Measurements from ENCODE around the gene SYMPK. TPM values are rescaled to one million over a fixed set of nuclear protein-coding genes. Genes with fewer than 3 reads are reported as not detected.
"Not testable (repeated sequence)": the region's sequence is repeated elsewhere in the genome, so short reads cannot be mapped to it uniquely, and the experiment has no call there.

SYMPK gene
- total and polyA plus RNA-seq, 4 donors = 22.4 to 98.6 (median 50.9) TPM

DNA sequence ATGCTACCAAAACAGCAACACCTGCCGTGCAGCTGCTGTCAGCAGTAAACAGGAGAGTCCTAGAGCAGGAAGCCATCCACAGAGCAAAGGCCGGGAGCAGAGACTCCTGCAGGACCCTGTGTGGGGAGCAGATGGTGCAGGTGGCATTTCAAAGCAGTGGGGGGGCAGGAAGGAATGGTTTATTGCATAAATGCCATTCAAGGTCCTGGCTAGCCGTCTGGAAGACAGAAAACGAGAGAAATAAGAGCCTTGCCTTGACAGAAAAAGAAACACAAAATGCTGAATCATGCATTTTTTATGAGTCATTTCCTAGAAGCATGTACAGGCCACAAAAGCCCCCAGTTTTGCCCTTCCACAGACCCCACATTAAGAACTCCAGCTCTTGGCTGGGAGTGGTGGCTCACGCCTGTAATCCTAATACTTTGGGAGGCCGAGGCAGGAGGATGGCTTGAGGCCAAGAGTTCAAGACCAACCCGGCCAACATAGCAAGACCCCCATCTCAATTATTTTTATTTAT is 53.2 kb downstream of the SYMPK start:
- intact Hi-C loops (cut with DNase I) = loop anchor here in 1 of 2 donors (5.0 kb wide), 1 partner anchor 43 kb away; no protein-coding TSS in a partner anchor
- no peak for ATAC-seq (ENCODE audit: low FRiP score)

DNA sequence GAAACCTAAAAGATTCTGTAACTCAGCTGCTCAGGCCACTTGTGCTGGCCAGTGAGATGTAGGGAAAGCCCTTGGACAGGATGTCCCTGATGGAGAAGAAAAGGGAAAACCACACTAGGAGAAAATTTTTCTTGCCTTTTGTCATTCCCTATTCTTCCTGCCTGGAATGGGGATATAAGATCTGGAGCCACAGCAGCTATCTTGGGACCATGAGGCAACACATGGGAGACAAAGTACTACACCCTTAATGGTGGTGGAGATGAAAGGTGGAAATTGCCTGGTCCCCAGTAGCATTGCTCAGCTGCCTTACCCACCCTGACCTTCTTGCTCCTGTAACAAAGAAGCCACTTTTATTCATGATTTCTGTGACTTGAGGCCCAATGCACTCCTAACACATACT is 57.2 kb downstream of the SYMPK start:
- DNase-seq (no peak), ATAC-seq (ENCODE audit: low FRiP score) (no peak)
- no peaks in the 10 kb centered on the region for H3K36me3 ChIP-seq (ENCODE audit: control insufficient read depth in 1 of 2, insufficient read depth in 2 of 2, low read length in 1 of 2)
- no peak overlapping the region for H3K4me3 ChIP-seq (ENCODE audit: low read length in 2 of 2)
- H3K4me1 ChIP-seq (ENCODE audit: control insufficient read depth in 1 of 2, insufficient read depth in 2 of 2, low read length in 2 of 2) = no peaks in the 10 kb centered on the region
- intact Hi-C loops (cut with DNase I) = no loop called here
- no peak overlapping the region for H3K27ac ChIP-seq (ENCODE audit: low read depth in 1 of 2, low read length in 2 of 2)
- no peaks in the 10 kb centered on the region for H3K9me3 ChIP-seq (ENCODE audit: control insufficient read depth, low read length)
- no peaks in the 10 kb centered on the region for H3K27me3 ChIP-seq (ENCODE audit: control insufficient read depth in 1 of 2, insufficient read depth in 2 of 2, low read length in 1 of 2)

More for the DNA sequence above, 53.2 kb downstream of the SYMPK start:
- 40 to 41% methylated on average over 7 of the region's 7 CpGs for WGBS, 2 donors
- Histone ChIP-seq H3K9me3 (ENCODE audit: control insufficient read depth, low read length) (no peaks in the 10 kb centered on the region), H3K4me1 (ENCODE audit: control insufficient read depth in 1 of 2, insufficient read depth in 2 of 2, low read length in 2 of 2) (no peaks in the 10 kb centered on the region), H3K27me3 (ENCODE audit: control insufficient read depth in 1 of 2, insufficient read depth in 2 of 2, low read length in 1 of 2) (no peaks in the 10 kb centered on the region), H3K36me3 (ENCODE audit: control insufficient read depth in 1 of 2, insufficient read depth in 2 of 2, low read length in 1 of 2) (no peaks in the 10 kb centered on the region), H3K4me3 (ENCODE audit: low read length in 2 of 2) (no peak overlapping the region), H3K27ac (ENCODE audit: low read depth in 1 of 2, low read length in 2 of 2) (no peak overlapping the region)
- no peak for DNase-seq

- H3K36me3 ChIP-seq (ENCODE audit: control insufficient read depth in 1 of 2, insufficient read depth in 2 of 2, low read length in 1 of 2) = no peaks in the 10 kb centered on the region
- DNase-seq (no peak), ATAC-seq (ENCODE audit: low FRiP score) (no peak)
- H3K27me3 ChIP-seq (ENCODE audit: control insufficient read depth in 1 of 2, insufficient read depth in 2 of 2, low read length in 1 of 2) = no peaks in the 10 kb centered on the region
- intact Hi-C loops (cut with DNase I) = no loop called here
- 91 to 93% methylated on average over 8 of the region's 8 CpGs for WGBS, 2 donors
- no peaks in the 10 kb centered on the region for H3K9me3 ChIP-seq (ENCODE audit: control insufficient read depth, low read length)
- no peaks in the 10 kb centered on the region for H3K4me1 ChIP-seq (ENCODE audit: control insufficient read depth in 1 of 2, insufficient read depth in 2 of 2, low read length in 2 of 2)
- H3K4me3 ChIP-seq (ENCODE audit: low read length in 2 of 2) = no peak overlapping the region
- no peak overlapping the region for H3K27ac ChIP-seq (ENCODE audit: low read depth in 1 of 2, low read length in 2 of 2)
Observed at GRCh38 chr19:45804959-45805230, 58.1 kb downstream of the SYMPK start.

GRCh38 chr19:45804140-45804958 is 58.6 kb downstream of the SYMPK start:
- Histone ChIP-seq H3K9me3 (ENCODE audit: control insufficient read depth, low read length) (no peaks in the 10 kb centered on the region), H3K36me3 (ENCODE audit: control insufficient read depth in 1 of 2, insufficient read depth in 2 of 2, low read length in 1 of 2) (no peaks in the 10 kb centered on the region), H3K4me1 (ENCODE audit: control insufficient read depth in 1 of 2, insufficient read depth in 2 of 2, low read length in 2 of 2) (no peaks in the 10 kb centered on the region), H3K27ac (ENCODE audit: low read depth in 1 of 2, low read length in 2 of 2) (no peak overlapping the region), H3K4me3 (ENCODE audit: low read length in 2 of 2) (no peak overlapping the region), H3K27me3 (ENCODE audit: control insufficient read depth in 1 of 2, insufficient read depth in 2 of 2, low read length in 1 of 2) (no peaks in the 10 kb centered on the region)
- peak in 1 of 2 donors; percentile 74 for DNase-seq
- 92% methylated on average over 53 to 57 of the region's 57 CpGs for WGBS, 2 donors
- no peak for ATAC-seq (ENCODE audit: low FRiP score)
- intact Hi-C loops (cut with DNase I) = no loop called here

DNA sequence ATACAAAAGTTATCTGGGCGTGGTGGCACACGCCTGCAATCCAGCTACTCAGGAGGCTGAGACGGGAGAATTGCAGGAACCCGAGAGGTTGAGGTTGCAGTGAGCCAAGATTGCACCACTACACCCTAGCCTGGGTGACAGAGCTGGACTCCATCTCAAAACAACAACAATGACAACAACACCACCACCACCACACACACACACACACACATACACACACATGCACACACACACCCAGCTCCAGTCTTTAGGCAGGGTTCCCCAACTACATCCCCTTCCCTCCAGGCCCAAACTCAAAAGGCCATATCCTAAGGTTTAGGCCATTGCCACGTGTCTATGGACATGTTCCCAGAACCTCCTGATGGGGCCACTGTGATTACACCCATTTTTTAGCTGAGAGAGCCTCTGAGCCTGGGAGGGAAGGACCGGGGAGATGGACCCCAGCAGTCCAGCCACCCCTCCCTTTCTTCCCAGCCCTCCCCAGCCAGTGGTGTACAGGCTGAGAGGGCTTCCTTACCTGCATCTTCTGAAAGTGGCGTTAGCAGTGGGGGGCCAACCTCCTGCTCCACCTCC is 61.3 kb downstream of the SYMPK start:
- Histone ChIP-seq H3K27ac (ENCODE audit: low read depth in 1 of 2, low read length in 2 of 2) (no peak overlapping the region), H3K4me3 (ENCODE audit: low read length in 2 of 2) (no peak overlapping the region), H3K9me3 (ENCODE audit: control insufficient read depth, low read length) (no peaks in the 10 kb centered on the region), H3K4me1 (ENCODE audit: control insufficient read depth in 1 of 2, insufficient read depth in 2 of 2, low read length in 2 of 2) (no peaks in the 10 kb centered on the region), H3K27me3 (ENCODE audit: control insufficient read depth in 1 of 2, insufficient read depth in 2 of 2, low read length in 1 of 2) (no peaks in the 10 kb centered on the region), H3K36me3 (ENCODE audit: control insufficient read depth in 1 of 2, insufficient read depth in 2 of 2, low read length in 1 of 2) (no peaks in the 10 kb centered on the region)
- 85 to 89% methylated on average over 7 of the region's 7 CpGs for WGBS, 2 donors
- ATAC-seq (ENCODE audit: low FRiP score) (no peak), DNase-seq (no peak)
- intact Hi-C loops (cut with DNase I) = no loop called here

- Histone ChIP-seq H3K9me3 (ENCODE audit: control insufficient read depth, low read length) (no peaks in the 10 kb centered on the region), H3K36me3 (ENCODE audit: control insufficient read depth in 1 of 2, insufficient read depth in 2 of 2, low read length in 1 of 2) (no peaks in the 10 kb centered on the region), H3K4me1 (ENCODE audit: control insufficient read depth in 1 of 2, insufficient read depth in 2 of 2, low read length in 2 of 2) (no peaks in the 10 kb centered on the region), H3K27ac (ENCODE audit: low read depth in 1 of 2, low read length in 2 of 2) (no peak overlapping the region), H3K4me3 (ENCODE audit: low read length in 2 of 2) (no peak overlapping the region), H3K27me3 (ENCODE audit: control insufficient read depth in 1 of 2, insufficient read depth in 2 of 2, low read length in 1 of 2) (no peaks in the 10 kb centered on the region)
- WGBS, 2 donors = 78 to 82% methylated on average over 8 of the region's 8 CpGs
- DNase-seq (peak in 1 of 2 donors; percentile 76), ATAC-seq (ENCODE audit: low FRiP score) (no peak)
- intact Hi-C loops (cut with DNase I) = no loop called here
Observed at GRCh38 chr19:45800070-45800553, 62.8 kb downstream of the SYMPK start.

DNA sequence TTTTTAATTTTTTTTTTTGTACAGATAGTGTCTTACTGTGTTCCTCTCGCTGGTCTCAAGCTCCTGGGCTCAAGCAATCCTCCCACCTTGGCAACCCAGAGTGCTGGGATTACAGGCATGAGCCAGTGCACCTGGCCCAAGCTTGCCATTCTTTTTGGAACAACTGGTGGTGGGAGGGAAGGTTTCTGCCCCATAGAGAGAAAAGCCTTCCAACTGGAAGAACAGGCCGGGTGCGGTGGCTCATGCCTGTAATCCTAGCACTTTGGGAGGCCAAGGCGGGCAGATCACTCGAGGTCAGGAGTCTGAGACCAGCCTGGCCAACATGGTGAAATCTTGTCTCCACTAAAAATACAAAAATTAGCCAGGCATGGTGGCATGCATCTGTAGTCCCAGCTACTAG is 63.4 kb downstream of the SYMPK start:
- not testable (repeated sequence) for H3K27me3 ChIP-seq (ENCODE audit: control insufficient read depth in 1 of 2, insufficient read depth in 2 of 2, low read length in 1 of 2); H3K9me3 ChIP-seq (ENCODE audit: control insufficient read depth, low read length); H3K27ac ChIP-seq (ENCODE audit: low read depth in 1 of 2, low read length in 2 of 2); H3K36me3 ChIP-seq (ENCODE audit: control insufficient read depth in 1 of 2, insufficient read depth in 2 of 2, low read length in 1 of 2); DNase-seq; ATAC-seq (ENCODE audit: low FRiP score); H3K4me1 ChIP-seq (ENCODE audit: control insufficient read depth in 1 of 2, insufficient read depth in 2 of 2, low read length in 2 of 2); H3K4me3 ChIP-seq (ENCODE audit: low read length in 2 of 2)
- 89 to 90% methylated on average over 5 of the region's 5 CpGs for WGBS, 2 donors
- intact Hi-C loops (cut with DNase I) = loop anchor here (1.0 to 2.0 kb wide), 2 partner anchors 29 kb away; no protein-coding TSS in a partner anchor

GRCh38 chr19:45798995-45799517 is 63.9 kb downstream of the SYMPK start:
- H3K4me1 ChIP-seq (ENCODE audit: control insufficient read depth in 1 of 2, insufficient read depth in 2 of 2, low read length in 2 of 2) = no peaks in the 10 kb centered on the region
- no peaks in the 10 kb centered on the region for H3K27me3 ChIP-seq (ENCODE audit: control insufficient read depth in 1 of 2, insufficient read depth in 2 of 2, low read length in 1 of 2)
- peak; percentile 91 for ATAC-seq (ENCODE audit: low FRiP score)
- 6 to 7% methylated on average over 10 of the region's 10 CpGs for WGBS, 2 donors
- intact Hi-C loops (cut with DNase I) = loop anchor here (1.0 to 2.0 kb wide), 2 partner anchors 28 to 29 kb away; no protein-coding TSS in a partner anchor
- H3K27ac ChIP-seq (ENCODE audit: low read depth in 1 of 2, low read length in 2 of 2) = no peak overlapping the region
- H3K9me3 ChIP-seq (ENCODE audit: control insufficient read depth, low read length) = no peaks in the 10 kb centered on the region
- no peaks in the 10 kb centered on the region for H3K36me3 ChIP-seq (ENCODE audit: control insufficient read depth in 1 of 2, insufficient read depth in 2 of 2, low read length in 1 of 2)
- H3K4me3 ChIP-seq (ENCODE audit: low read length in 2 of 2) = no peak overlapping the region
- peak; percentile 76 to 80 for DNase-seq
